Stimulated activated CD8-positive, alpha-beta memory T cell treated with anti-CD3 and anti-CD28 coated beads, Interleukin-15, amount 100 ng/mL, for 48 hours (primary cell): ENCODE measurements around the gene ASMTL.
"Not testable (repeated sequence)": the region's sequence is repeated elsewhere in the genome, so short reads cannot be mapped to it uniquely, and the experiment has no call there.

Experiments
- DNase-seq, 2 donors: peaks; one replicate each; pipeline ENCODE4 v3.0.0-alpha.2; 2020; ENCODE audit warnings: low read depth in 2 of 2

ASMTL gene

GRCh38 chrX:1452516-1453394 lies at the start of gene ASMTL:
TSS of gene ASMTL (minus strand) at chrX:1452909. CDS start at chrX:1452840, 69 bp downstream.
- peak; percentile 99 for DNase-seq

- DNase-seq, result no peak
Observed at GRCh38 chrX:1502241-1502640, 49.5 kb upstream of the ASMTL start.

- DNase-seq, result no peak
Observed at GRCh38 chrX:1500701-1501624, 48.3 kb upstream of the ASMTL start.

- DNase-seq, result no peak
Observed at GRCh38 chrX:1496076-1496475, 43.4 kb upstream of the ASMTL start.

GRCh38 chrX:1493877-1494510 lies 41.3 kb upstream of the ASMTL start:
- no peak for DNase-seq

- no peak for DNase-seq
Observed at GRCh38 chrX:1493412-1493811, 40.7 kb upstream of the ASMTL start.

GRCh38 chrX:1492421-1493012 lies 39.8 kb upstream of the ASMTL start:
- no peak for DNase-seq

- peak; percentile 62 for DNase-seq
Observed at GRCh38 chrX:1491851-1492349, 39.2 kb upstream of the ASMTL start.

- DNase-seq, result not testable (repeated sequence)
Observed at GRCh38 chrX:1491248-1491647, 38.5 kb upstream of the ASMTL start.

- DNase-seq, result not testable (repeated sequence)
Observed at GRCh38 chrX:1490723-1491122, 38.0 kb upstream of the ASMTL start.

GRCh38 chrX:1489354-1489753 lies 36.6 kb upstream of the ASMTL start:
- DNase-seq, result not testable (repeated sequence)

GRCh38 chrX:1488745-1489144 lies 36.0 kb upstream of the ASMTL start:
- no peak for DNase-seq

GRCh38 chrX:1488141-1488540 lies 35.4 kb upstream of the ASMTL start:
- no peak for DNase-seq

GRCh38 chrX:1487401-1487800 lies 34.7 kb upstream of the ASMTL start:
- DNase-seq, result no peak

- DNase-seq, result no peak
Observed at GRCh38 chrX:1486749-1487361, 34.1 kb upstream of the ASMTL start.

GRCh38 chrX:1486177-1486576 lies 33.5 kb upstream of the ASMTL start:
- DNase-seq, result no peak

GRCh38 chrX:1485033-1485432 lies 32.3 kb upstream of the ASMTL start:
- DNase-seq, result no peak

GRCh38 chrX:1484638-1485019 lies 31.9 kb upstream of the ASMTL start:
- DNase-seq, result no peak

GRCh38 chrX:1483843-1484637 lies 31.3 kb upstream of the ASMTL start:
- DNase-seq, result no peak

GRCh38 chrX:1482530-1482928 lies 29.8 kb upstream of the ASMTL start:
- not testable (repeated sequence) for DNase-seq
